Stimulated activated CD4-positive, alpha-beta T cell treated with anti-CD3 and anti-CD28 coated beads, TNF-alpha, amount 100 ng/mL, for 48 hours (primary cell): ENCODE data around the gene LCT.
A peak's percentile ranks its signal among the peaks of the same experiment; 100 is the strongest.
"Not testable (repeated sequence)": the region's sequence is repeated elsewhere in the genome, so short reads cannot be mapped to it uniquely, and the experiment has no call there.

ENCODE experiments used
- DNase-seq, 3 donors: peaks; one replicate each; pipeline ENCODE4 v3.0.0-alpha.2; 2020; ENCODE audit warnings: low read depth in 3 of 3

LCT gene

GRCh38 chr2:135831180-135831812 is 5.7 kb downstream of the LCT start:
- no peak for DNase-seq

DNA sequence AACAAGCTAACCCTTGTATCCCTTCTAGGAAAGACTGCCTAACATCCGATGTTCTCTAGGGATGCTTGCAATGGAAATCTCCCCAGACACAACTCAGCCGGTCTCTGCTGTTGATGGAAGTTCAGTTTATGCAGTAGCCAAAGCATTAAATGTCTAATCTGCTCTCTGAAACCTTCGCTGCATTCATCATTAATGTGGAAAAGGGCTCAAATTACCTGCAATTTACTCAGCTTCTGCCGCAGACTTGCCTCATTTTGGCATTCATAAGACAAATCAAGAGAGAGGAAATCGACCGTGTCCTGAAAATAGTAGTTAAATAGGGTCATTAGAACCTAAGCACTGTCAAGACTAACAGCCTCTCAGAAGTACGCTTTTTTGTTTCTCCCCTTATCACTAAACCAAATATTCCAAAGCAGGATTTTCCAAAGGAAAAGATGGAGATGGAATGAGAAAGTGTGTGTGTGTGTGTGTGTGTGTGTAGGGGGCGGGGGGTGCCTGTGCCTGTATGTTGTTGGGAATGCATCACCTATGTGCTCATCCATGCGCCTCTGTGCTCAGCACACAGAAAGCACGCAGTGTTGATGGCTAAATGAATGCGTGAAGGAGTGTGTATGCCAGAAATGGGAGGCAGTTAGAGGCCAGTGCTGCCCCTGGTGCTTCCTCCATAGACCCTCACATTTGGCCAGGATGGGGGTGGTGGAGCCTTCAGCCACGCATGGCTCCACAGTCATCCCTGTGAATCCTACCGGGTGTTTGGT is 7.4 kb downstream of the LCT start:
- DNase-seq = no peak

DNA sequence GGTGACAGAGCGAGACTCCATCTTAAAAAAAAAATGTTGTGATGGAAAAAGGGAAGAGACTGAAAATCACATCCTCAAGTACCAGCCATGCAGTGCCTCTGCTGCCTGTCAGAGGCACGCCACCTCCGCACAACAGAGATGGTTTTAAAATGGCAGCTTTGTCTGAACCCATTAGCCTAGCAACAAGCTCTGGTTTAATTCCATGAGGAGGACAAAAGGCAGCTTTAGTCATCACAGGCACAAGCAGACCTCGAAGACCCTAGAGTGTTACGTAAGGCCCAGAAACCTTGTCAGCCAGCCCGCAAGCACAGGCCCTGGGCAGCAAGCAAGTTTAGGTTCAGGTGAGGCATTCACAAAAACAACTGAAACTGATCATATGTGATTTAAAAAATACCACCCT is 10.4 kb downstream of the LCT start:
- DNase-seq = no peak

GRCh38 chr2:135825550-135826176 is 11.3 kb downstream of the LCT start:
- no peak for DNase-seq

DNA sequence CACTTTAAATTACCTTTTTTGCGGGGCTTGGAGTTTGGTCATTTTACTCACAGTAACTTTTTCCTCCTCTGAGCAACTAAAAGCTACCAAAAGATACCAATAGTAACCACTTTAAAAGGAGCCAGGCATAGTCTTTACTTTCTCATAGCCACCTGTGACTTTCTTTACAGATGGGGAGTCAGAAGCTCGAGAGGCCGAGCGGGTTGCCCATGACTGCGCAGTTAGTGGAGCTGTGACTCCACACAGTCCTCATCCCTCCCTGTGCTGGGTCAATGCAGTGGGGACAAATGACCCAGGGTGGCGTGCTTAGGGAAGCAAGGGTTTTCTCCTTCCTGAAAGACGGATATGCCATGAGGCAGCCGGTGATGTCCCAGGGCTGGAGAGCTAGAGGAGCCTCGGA is 11.9 kb downstream of the LCT start:
- no peak for DNase-seq

DNA sequence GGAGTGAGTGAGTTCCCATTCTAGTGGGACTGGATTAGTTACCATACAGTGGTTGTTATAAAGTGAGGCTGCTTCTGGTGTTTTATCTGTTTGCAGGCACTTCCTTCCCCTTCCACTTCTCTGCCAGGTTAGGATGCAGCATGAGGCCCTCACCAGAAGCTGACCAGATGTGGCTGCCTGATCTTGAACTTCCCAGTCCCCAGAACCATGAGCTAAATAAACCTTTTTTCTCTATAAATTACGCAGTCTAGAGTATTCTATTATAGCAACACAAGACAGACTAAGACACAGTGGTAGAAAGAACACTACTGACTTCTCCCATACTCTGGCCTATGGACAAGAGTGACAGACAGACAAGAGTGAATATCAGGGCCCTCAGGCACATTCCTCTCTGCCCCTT is 14.1 kb downstream of the LCT start:
- no peak for DNase-seq

DNA sequence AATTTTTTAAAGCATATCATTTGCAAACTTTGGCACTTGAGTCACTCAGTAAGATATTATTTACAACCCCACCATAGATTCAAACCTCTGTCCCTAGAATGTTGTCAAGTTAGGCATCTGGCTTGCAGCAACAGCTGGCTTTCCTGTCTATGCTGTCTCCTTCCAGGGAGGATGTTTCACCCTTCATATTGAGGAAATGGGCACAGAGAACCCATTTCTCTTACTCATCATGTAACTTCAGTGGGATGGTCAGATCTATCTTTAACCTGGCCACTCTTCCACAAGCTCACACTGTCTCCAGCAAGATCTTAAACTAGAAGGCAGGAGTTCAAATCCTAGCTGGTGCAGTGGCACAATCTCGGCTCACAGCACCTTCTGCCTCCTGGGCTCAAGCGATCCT is 15.8 kb downstream of the LCT start:
- no peak for DNase-seq

GRCh38 chr2:135820003-135820618 is 16.9 kb downstream of the LCT start:
- peak; percentile 76 to 89 (median 82) for DNase-seq

DNA sequence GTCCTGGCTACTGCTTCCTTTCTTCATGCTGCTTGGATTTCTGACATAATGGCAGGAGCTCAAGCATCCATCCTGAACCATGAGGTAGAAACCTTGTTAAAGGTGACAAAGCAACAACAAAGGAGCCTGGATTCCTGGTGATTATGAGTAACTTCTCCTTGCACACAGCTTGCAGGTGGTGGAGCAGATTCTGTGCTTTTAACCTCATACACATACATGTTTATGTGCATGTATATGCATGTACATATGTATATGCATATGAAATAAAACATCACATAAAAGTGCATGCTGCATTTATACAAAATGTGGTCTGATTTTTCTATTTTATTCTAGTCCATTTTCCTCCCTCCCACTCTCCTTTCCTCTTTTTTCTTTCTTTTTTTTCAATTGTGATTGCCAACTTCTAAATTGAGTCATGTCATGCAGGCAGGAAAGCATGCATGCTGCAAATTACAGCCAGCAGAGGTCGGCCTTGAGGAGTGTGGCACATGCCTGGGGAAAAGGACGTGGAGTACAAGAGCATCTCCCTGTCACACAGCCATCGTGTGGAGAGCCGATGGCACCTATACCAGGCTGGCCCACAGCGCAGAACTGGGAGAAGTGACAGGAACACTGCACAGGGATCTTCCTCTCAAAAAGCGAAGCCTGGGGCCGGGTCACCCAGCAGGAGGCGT is 17.9 kb downstream of the LCT start:
- DNase-seq = peak; percentile 37 to 52 (median 50)

DNA sequence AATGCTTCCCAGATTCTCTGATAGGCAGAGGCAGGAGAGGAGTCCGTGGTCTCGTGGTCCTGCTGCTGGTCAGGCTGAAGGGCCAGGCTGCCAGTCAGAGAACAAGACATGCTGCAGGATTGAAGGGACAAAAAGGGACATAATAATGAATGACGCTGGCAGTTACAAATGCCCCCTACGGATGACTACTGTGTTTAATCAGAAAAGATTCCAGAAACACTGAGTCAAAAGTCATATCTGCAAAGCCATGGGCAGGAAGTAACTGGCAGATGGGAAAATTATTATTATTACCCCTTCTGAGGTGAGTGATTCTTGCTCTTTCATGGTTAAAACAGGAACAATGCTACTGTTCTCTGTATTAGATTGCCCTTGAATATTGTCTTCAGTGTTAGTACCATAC is 19.0 kb downstream of the LCT start:
- DNase-seq = no peak

DNA sequence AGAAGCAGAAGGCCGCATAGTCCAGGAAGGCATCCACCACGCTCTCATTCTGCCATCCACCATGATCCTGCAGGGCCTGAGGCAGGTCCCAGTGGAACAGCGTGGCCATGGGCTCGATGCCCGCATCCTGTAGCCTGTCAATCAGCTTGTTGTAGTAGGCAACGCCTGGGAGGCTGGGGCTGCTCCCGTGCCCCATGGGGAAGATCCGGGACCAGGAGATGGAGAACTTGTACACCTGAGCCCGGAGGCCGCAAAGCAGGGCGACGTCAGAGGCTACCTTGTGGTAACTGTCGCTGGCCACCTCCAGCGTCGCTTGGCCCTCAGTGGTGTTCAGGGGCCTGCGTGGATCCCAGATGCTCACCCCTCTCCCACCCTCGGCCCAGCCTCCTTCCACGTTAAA is 19.5 kb downstream of the LCT start:
- no peak for DNase-seq

- DNase-seq = no peak
Measured at GRCh38 chr2:135815269-135815668, 21.7 kb downstream of the LCT start.

- DNase-seq = no peak
Measured at GRCh38 chr2:135812907-135813511, 24.0 kb downstream of the LCT start.

GRCh38 chr2:135807874-135808273 is 29.1 kb downstream of the LCT start:
- DNase-seq = not testable (repeated sequence)

- no peak for DNase-seq
Measured at GRCh38 chr2:135803278-135803677, 33.7 kb downstream of the LCT start.

GRCh38 chr2:135802350-135802749 is 34.6 kb downstream of the LCT start:
- no peak for DNase-seq

DNA sequence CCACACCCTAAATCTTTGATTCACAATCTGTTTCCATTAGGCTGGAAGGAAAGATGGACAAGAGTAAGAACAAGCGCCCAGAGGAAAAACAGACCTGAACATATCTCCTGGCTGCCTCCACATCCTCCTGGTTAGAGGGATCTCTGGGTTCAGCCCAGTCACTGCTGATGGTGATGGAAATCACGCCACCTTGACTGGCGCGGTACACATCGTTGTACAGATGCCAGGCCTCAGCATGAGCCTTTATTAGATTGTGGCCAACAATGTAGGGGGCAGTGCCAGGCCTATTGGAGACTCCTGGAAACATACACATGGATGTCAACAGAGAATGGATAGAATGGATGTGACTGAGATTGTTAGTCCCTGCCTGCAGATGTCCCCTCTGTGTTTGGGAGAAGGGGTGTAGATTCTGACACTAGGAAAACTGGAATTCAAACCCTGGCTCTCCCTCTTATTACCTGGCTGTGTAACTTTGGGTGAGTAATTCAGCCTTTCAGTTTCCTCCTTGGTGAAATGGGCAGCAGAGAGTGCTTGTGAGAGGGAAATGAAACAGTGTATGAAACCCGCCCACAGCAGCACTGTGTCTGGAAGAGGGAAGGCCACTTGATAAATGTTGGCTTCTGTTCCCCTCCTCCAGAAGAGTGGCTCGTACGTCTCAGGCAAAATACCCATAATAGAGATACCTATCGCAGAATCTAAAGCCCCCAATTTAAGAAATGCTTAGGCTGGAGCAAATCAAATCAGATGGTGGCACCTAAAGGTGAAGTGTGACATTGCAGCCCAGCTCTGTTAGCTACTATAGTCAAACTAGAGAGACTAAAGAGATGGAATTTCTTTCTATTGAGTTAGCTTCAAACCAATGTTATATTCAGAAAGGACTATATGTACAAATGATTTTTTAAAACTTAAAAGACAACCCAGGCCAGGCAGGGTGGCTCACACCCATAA is 36.2 kb downstream of the LCT start:
- no peak for DNase-seq

DNA sequence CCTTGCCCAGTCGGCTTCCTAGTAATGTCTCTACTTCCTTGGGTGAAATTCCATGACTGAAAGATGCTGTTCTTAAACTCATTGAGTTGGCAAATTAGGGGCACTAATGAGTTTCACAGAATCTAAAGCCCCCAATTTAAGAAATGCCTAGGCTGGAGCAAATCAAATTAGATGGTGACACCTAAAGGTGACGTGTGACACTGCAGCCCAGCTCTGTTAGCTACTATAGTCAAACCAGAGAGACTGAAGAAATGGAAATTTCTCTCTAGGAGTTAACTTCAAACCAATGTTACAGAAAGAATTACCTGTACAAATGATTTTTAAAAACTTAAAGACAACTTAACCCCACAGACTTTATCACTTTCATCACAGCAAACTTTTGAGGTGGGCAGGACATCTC is 37.2 kb downstream of the LCT start:
- no peak for DNase-seq

DNA sequence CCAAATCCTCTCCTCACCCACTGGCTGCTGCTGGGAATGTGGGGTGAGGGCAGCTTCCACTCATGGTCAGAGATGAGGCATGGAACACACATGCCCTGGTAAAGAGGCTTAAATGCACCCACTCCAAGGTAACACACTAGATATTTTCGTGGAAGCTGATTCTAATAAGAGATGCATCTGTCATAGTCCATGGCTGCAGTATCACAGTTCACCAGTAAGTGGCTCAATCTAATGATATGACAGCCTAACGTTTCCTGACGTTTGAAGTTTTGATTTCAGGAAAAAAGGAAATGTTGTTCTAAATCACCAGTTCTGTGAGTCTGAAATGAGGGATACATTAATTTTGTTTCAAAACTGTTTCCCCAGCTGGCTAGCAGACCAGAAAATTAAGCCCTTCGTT is 38.2 kb downstream of the LCT start:
- DNase-seq = no peak

- DNase-seq = no peak
Measured at GRCh38 chr2:135798275-135798705, 38.7 kb downstream of the LCT start.
